DOHH2 (cell line): Measurements from ENCODE around the gene IGSF9B.

Source experiments
- H3F3A ChIP-seq: fragments of 200-600 bp; sonication (generic), shearing (Covaris generic); 2 replicates; pipeline ENCODE4 v1.6.0; 2016; ENCODE audit warnings: antibody characterized with exemption, mild to moderate bottlenecking; ENCODE audit not compliant: control insufficient read depth, insufficient read depth
- H3K27ac ChIP-seq: fragments of 200-600 bp; sonication (generic); 2 replicates; pipeline ENCODE4 v1.5.1; 2014; ENCODE audit warnings: low read depth, mild to moderate bottlenecking, low read length, moderate library complexity
- H3K27me3 ChIP-seq: fragments of 200-600 bp; sonication (generic); 2 replicates; pipeline ENCODE4 v1.6.1; 2014; ENCODE audit warnings: mild to moderate bottlenecking, low read length, mixed read lengths; ENCODE audit not compliant: control insufficient read depth
- H3K36me3 ChIP-seq: fragments of 200-600 bp; sonication (generic); 2 replicates; pipeline ENCODE4 v1.6.1; 2014; ENCODE audit warnings: mild to moderate bottlenecking, low read length, moderate library complexity, mixed read lengths; ENCODE audit not compliant: control insufficient read depth
- H3K4me1 ChIP-seq: fragments of 200-600 bp; sonication (generic); 2 replicates; pipeline ENCODE4 v1.6.1; 2014; ENCODE audit warnings: mild to moderate bottlenecking, low read length, mixed read lengths; ENCODE audit not compliant: control insufficient read depth
- H3K4me2 ChIP-seq: fragments of 200-600 bp; sonication (generic); 2 replicates; pipeline ENCODE4 v1.6.0; 2014; ENCODE audit warnings: mild to moderate bottlenecking, low read length, moderate library complexity
- H3K4me3 ChIP-seq: fragments of 200-600 bp; sonication (generic); 2 replicates; pipeline ENCODE4 v1.5.1; 2014; ENCODE audit warnings: mild to moderate bottlenecking, low read length, mixed read lengths
- H3K79me2 ChIP-seq: fragments of 200-600 bp; sonication (generic); 2 replicates; pipeline ENCODE4 v1.6.1; 2014; ENCODE audit warnings: mild to moderate bottlenecking, low read length, mixed read lengths; ENCODE audit not compliant: control insufficient read depth
- H3K9me2 ChIP-seq: fragments of 200-600 bp; sonication (generic); replicated peaks from 2 replicates; pipeline ENCODE4 v1.6.1; 2014; ENCODE audit warnings: mild to moderate bottlenecking, low read length, mixed read lengths; ENCODE audit not compliant: control insufficient read depth
- H3K9me3 ChIP-seq: fragments of 200-600 bp; sonication (generic); 2 replicates; pipeline ENCODE4 v1.6.1; 2014; ENCODE audit warnings: antibody characterized with exemption, low read length, mixed read lengths; ENCODE audit not compliant: control insufficient read depth, insufficient read depth
- H4K20me1 ChIP-seq: fragments of 200-600 bp; sonication (generic); 2 replicates; pipeline ENCODE4 v1.6.0; 2014; ENCODE audit warnings: low read depth, mild to moderate bottlenecking, antibody characterized with exemption, low read length, moderate library complexity; ENCODE audit not compliant: control insufficient read depth, insufficient read depth
- EZH2phosphoT487 ChIP-seq: fragments of 200-600 bp; sonication (generic); IDR thresholded peaks from 2 replicates; pipeline ENCODE4 v1.6.1; 2017; ENCODE audit warnings: borderline replicate concordance, mild to moderate bottlenecking, antibody characterized with exemption, low read length, moderate library complexity, mixed read lengths
- TF ChIP-seq, protein P1 (sequence below): fragments of 200-600 bp; sonication (generic); IDR thresholded peaks from one replicate; pipeline ENCODE4 v1.5.1; 2014; ENCODE audit warnings: antibody characterized with exemption, mild to moderate bottlenecking, low read depth, low read length; ENCODE audit not compliant: poor library complexity, severe bottlenecking

Gene IGSF9B

DNA sequence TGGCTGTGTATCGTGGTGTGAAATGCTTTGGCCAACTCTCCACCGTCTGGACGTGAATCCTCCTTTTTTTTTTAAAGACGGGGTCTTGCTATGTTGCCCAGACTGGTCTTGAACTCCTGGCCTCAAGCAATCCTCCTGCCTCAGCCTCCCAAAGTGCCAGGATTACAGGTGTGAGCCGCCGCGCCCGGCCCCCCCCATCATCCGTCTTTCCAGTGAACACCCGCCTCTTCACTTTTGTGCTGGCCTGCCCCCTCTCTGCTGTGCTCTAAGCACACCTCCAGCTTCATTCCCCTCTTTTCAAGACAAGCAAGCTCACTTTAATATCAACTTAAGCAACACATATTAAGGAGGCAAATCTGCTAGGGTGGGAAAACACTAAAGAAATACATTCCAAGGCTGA is 35.3 kb downstream of the IGSF9B start:
- H4K20me1 ChIP-seq: no peaks in the 10 kb centered on the region
- H3K27ac ChIP-seq: no peak overlapping the region
- H3K4me1 ChIP-seq: no peaks in the 10 kb centered on the region
- no peaks in the 10 kb centered on the region for H3F3A ChIP-seq
- TF ChIP-seq, protein P1, sequence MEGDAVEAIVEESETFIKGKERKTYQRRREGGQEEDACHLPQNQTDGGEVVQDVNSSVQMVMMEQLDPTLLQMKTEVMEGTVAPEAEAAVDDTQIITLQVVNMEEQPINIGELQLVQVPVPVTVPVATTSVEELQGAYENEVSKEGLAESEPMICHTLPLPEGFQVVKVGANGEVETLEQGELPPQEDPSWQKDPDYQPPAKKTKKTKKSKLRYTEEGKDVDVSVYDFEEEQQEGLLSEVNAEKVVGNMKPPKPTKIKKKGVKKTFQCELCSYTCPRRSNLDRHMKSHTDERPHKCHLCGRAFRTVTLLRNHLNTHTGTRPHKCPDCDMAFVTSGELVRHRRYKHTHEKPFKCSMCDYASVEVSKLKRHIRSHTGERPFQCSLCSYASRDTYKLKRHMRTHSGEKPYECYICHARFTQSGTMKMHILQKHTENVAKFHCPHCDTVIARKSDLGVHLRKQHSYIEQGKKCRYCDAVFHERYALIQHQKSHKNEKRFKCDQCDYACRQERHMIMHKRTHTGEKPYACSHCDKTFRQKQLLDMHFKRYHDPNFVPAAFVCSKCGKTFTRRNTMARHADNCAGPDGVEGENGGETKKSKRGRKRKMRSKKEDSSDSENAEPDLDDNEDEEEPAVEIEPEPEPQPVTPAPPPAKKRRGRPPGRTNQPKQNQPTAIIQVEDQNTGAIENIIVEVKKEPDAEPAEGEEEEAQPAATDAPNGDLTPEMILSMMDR: no peak
- TF ChIP-seq EZH2phosphoT487: no peak
- H3K9me2 ChIP-seq: no peaks in the 10 kb centered on the region
- H3K4me3 ChIP-seq: no peak overlapping the region
- H3K79me2 ChIP-seq: no peaks in the 10 kb centered on the region
- H3K9me3 ChIP-seq: no peaks in the 10 kb centered on the region
- no peaks in the 10 kb centered on the region for H3K36me3 ChIP-seq
- H3K4me2 ChIP-seq: no peak overlapping the region
- H3K27me3 ChIP-seq: no peaks in the 10 kb centered on the region

DNA sequence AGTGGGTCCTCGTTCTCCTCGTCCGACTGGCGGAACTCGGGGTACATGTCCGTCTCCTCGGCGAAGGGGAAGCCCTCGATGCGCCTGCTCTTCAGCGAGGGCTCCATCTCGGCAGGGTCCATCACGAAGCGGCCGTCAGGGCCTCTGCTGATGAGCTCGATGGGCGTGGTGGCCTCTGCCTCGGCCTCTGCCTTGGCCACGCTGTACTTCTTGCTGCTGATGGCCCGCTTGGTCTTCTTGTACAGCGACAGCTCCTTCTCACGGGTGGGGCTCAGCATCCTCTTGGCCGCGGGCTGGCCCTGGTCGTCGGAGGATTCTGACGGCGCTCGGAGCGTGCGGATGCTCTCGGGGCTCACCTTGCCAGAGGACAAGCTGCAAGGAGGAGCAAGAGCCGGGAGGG is 35.7 kb downstream of the IGSF9B start:
- H3K79me2 ChIP-seq: no peaks in the 10 kb centered on the region
- no peaks in the 10 kb centered on the region for H3K4me1 ChIP-seq
- no peaks in the 10 kb centered on the region for H3K9me3 ChIP-seq
- H3K4me2 ChIP-seq: no peak overlapping the region
- no peak overlapping the region for H3K27ac ChIP-seq
- H3K4me3 ChIP-seq: no peak overlapping the region
- no peaks in the 10 kb centered on the region for H4K20me1 ChIP-seq
- H3K9me2 ChIP-seq: no peaks in the 10 kb centered on the region
- H3K36me3 ChIP-seq: no peaks in the 10 kb centered on the region
- TF ChIP-seq, protein P1: no peak
- TF ChIP-seq EZH2phosphoT487: no peak
- no peaks in the 10 kb centered on the region for H3K27me3 ChIP-seq
- no peaks in the 10 kb centered on the region for H3F3A ChIP-seq

DNA sequence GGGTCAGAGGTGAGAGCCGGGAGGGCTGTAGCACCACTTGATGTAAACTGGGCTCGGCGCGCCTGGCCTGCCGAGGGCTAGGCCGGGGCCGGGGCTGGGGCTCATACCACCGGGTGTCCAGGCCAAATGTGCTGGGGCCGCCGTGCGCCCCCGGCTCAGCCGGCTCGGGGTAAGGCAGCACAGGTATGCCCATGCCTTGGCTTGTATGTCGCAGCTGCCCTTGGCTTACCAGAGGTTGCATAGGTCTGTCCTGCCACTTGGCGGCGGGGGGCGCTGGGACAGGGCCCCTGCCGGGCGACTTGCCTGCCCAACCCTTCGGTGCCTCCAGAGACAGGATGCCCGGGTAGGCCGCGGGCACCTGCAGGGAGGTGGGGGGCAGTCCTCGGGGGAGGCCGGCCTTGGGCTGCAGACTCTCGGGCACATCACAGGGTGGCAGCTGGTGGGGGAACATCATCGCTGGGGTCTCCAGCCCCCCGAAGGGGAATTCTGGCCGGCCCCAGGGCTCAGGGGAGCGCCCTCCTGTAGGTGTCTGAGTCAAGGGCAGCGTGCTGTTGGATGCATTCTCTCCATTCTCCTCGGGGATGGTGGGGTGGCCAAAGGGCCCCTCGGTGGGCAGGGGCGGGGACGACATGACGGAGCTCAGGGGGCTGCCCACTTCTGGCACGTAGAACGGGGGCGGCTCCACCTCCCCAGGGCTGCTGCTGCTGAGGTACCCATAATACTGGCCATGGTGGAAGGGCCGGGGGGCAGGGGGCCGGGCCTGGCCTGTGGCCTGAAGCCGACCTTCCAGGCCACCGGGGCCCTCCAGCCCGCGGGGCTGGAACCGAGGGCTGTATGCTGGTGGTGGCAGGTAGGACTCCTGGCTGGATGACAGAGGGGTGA is 36.4 kb downstream of the IGSF9B start:
- no peaks in the 10 kb centered on the region for H3K36me3 ChIP-seq
- no peaks in the 10 kb centered on the region for H3K27me3 ChIP-seq
- no peak overlapping the region for H3K27ac ChIP-seq
- no peaks in the 10 kb centered on the region for H3F3A ChIP-seq
- no peak for TF ChIP-seq EZH2phosphoT487
- TF ChIP-seq, protein P1: no peak
- no peaks in the 10 kb centered on the region for H3K9me2 ChIP-seq
- H3K9me3 ChIP-seq: no peaks in the 10 kb centered on the region
- no peak overlapping the region for H3K4me2 ChIP-seq
- no peaks in the 10 kb centered on the region for H4K20me1 ChIP-seq
- H3K79me2 ChIP-seq: no peaks in the 10 kb centered on the region
- H3K4me1 ChIP-seq: no peaks in the 10 kb centered on the region
- H3K4me3 ChIP-seq: no peak overlapping the region
